ENCODE results near the gene VPS13D. TPM values are rescaled to one million over a fixed set of nuclear protein-coding genes. Genes with fewer than 3 reads are reported as not detected.

VPS13D gene
- total RNA-seq, 1 experiment from 2014 or later = 16.0 TPM

- in situ Hi-C loops (cut with HindIII; ENCODE audit: low pct_unique_long_range_greater_than_20kb, low sequenced_read_pairs) = no loop called here
- no peak for DNase-seq (ENCODE audit: low read depth)
Observed at GRCh38 chr1:12477314-12477713, 247.5 kb downstream of the VPS13D start.

- in situ Hi-C loops (cut with HindIII; ENCODE audit: low pct_unique_long_range_greater_than_20kb, low sequenced_read_pairs) = no loop called here
- peak; percentile 100 for DNase-seq (ENCODE audit: low read depth)
Observed at GRCh38 chr1:12477936-12478611, 248.2 kb downstream of the VPS13D start.

DNA sequence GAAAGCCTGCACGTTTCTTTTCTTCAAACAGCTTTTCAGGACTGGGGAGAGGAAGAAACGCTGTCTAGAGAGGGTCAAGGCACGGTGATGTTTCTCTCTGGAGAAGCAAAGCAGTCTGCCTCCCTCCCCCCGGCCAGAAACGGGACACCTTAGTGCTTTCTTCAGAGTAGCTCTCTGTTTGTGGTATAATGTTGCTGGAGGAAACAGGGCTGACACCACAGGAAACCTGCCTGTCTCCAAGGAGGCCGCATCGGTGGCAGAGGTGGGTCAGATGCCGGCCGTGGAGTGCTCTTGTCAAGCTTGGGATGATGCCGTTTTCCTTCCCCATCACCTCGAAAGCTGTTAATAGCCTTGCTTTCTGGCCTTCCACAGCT is 248.8 kb downstream of the VPS13D start:
- in situ Hi-C loops (cut with HindIII; ENCODE audit: low pct_unique_long_range_greater_than_20kb, low sequenced_read_pairs) = no loop called here
- no peak for DNase-seq (ENCODE audit: low read depth)

GRCh38 chr1:12479311-12479710 is 249.5 kb downstream of the VPS13D start:
- in situ Hi-C loops (cut with HindIII; ENCODE audit: low pct_unique_long_range_greater_than_20kb, low sequenced_read_pairs) = no loop called here
- no peak for DNase-seq (ENCODE audit: low read depth)

GRCh38 chr1:12480041-12480440 is 250.2 kb downstream of the VPS13D start:
- no peak for DNase-seq (ENCODE audit: low read depth)
- in situ Hi-C loops (cut with HindIII; ENCODE audit: low pct_unique_long_range_greater_than_20kb, low sequenced_read_pairs) = no loop called here

- DNase-seq (ENCODE audit: low read depth) = peak; percentile 79
- in situ Hi-C loops (cut with HindIII; ENCODE audit: low pct_unique_long_range_greater_than_20kb, low sequenced_read_pairs) = no loop called here
Observed at GRCh38 chr1:12480748-12481362, 251.0 kb downstream of the VPS13D start.

DNA sequence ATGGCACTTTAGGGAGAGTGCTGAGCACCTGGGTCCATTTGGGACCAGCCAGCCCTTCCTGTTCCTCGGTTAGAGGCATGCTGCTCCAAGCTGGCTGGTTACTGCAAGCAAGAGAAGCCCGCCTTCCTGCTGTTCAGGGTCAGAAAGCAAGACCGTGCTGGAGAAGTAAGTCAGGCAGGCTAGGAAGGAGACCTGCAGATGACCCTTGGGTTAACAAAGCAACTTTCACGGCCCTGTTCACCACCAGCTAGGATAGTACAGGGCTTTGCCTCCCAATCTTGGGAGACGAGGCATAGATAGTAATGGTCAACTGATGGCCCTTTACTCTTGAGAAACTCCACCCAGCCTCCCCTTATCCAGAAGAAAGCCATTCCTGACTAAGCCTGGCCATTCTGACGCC is 252.1 kb downstream of the VPS13D start:
- DNase-seq (ENCODE audit: low read depth) = no peak
- in situ Hi-C loops (cut with HindIII; ENCODE audit: low pct_unique_long_range_greater_than_20kb, low sequenced_read_pairs) = no loop called here

DNA sequence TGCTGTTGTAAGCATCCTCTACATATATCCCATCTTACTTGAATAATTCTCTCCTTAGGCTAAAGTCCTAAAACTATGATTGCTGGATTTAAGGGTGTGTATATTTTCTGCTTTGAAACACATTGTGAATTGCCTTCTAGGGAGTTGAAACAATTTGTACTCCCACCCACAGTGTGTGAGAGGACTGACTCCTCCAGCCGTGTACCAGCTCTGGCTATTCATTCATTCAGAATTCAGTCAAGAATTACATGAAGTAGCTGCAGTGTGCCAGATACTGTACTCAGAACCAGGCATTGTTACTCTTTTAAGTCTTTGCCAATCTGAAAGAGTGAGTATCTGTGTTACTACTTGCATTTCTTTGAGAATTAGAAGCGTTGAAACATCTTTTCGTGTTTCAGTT is 253.2 kb downstream of the VPS13D start:
- DNase-seq (ENCODE audit: low read depth) = no peak
- in situ Hi-C loops (cut with HindIII; ENCODE audit: low pct_unique_long_range_greater_than_20kb, low sequenced_read_pairs) = no loop called here

GRCh38 chr1:12485231-12486058 is 255.6 kb downstream of the VPS13D start:
- in situ Hi-C loops (cut with HindIII; ENCODE audit: low pct_unique_long_range_greater_than_20kb, low sequenced_read_pairs) = no loop called here

GRCh38 chr1:12486059-12486341 is 256.2 kb downstream of the VPS13D start:
- in situ Hi-C loops (cut with HindIII; ENCODE audit: low pct_unique_long_range_greater_than_20kb, low sequenced_read_pairs) = no loop called here
- DNase-seq (ENCODE audit: low read depth) = no peak

More at GRCh38 chr1:12485231-12486058, 255.6 kb downstream of the VPS13D start:
- peak; percentile 58 for DNase-seq (ENCODE audit: low read depth)

DNA sequence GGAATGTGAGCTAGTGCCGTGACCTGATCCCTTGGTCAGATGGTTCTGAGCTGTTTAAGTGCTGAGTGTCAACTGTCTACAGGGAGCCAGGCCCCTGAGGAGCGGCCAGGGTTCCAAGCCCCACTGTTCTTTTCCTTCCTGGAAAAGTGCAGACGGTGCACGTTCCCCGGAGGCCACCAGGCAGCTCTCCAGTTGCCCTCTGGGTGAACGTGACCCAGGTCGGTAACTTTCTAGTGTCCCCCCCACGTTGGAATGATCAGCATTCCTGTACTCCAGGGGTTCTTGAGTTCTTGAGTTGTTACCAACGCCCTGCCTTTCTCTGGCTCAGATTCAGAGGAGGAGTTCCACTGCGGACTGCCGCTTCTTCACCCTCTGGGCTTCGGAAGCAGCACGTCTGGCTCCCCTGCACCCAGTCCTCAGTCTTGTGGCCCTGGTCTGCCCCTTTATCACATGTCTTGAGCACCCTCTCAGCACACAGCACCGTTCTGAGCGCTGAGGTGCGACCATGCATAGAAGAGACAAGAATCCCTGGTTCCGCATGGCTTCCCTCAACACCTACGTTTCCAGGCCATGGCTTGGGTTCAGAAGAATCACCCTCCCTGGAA is 256.7 kb downstream of the VPS13D start:
- in situ Hi-C loops (cut with HindIII; ENCODE audit: low pct_unique_long_range_greater_than_20kb, low sequenced_read_pairs) = no loop called here
- peak; percentile 97 for DNase-seq (ENCODE audit: low read depth)

DNA sequence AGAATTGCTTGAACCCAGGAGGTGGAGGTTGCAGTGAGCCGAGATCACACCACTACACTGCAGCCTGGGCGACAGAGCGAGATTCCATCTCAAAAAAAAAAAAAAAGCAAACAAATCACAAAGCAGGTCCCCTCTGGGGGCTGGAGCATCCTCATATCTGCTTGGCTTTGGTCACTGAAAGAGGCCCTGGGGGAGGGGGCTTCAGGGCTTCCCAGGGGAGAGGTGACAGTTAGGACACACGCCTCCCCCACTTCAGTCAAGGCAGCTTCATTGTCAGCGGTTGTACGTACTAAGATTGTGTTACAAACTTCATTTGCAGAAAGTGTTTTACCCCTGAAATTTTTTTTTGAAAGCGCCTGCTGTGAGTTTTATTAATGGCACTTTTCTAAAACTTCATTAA is 257.7 kb downstream of the VPS13D start:
- DNase-seq (ENCODE audit: low read depth) = no peak
- in situ Hi-C loops (cut with HindIII; ENCODE audit: low pct_unique_long_range_greater_than_20kb, low sequenced_read_pairs) = no loop called here

GRCh38 chr1:12488666-12489354 is 259.0 kb downstream of the VPS13D start:
- no peak for DNase-seq (ENCODE audit: low read depth)
- in situ Hi-C loops (cut with HindIII; ENCODE audit: low pct_unique_long_range_greater_than_20kb, low sequenced_read_pairs) = no loop called here

- DNase-seq (ENCODE audit: low read depth) = no peak
- in situ Hi-C loops (cut with HindIII; ENCODE audit: low pct_unique_long_range_greater_than_20kb, low sequenced_read_pairs) = no loop called here
Observed at GRCh38 chr1:12490532-12491142, 260.8 kb downstream of the VPS13D start.

DNA sequence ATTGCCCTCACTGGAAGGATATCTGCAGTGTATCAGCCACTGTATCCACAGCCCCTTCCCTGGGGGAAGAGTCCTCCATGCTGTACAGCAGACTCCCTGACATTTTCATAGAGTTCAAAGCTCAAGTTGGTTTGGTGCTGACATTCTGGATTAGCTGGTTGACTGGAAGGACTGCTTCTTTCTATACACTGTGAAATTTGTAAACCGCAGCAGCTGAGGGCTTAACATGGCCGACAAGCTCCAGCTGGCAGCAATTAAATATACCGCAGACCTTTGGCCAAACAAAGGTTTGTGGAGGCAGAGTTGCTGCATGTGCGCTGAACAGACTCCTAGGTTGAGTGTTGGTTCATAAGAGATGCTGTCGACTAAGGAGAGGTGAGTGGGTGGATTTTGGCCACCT is 261.8 kb downstream of the VPS13D start:
- in situ Hi-C loops (cut with HindIII; ENCODE audit: low pct_unique_long_range_greater_than_20kb, low sequenced_read_pairs) = no loop called here
- no peak for DNase-seq (ENCODE audit: low read depth)

DNA sequence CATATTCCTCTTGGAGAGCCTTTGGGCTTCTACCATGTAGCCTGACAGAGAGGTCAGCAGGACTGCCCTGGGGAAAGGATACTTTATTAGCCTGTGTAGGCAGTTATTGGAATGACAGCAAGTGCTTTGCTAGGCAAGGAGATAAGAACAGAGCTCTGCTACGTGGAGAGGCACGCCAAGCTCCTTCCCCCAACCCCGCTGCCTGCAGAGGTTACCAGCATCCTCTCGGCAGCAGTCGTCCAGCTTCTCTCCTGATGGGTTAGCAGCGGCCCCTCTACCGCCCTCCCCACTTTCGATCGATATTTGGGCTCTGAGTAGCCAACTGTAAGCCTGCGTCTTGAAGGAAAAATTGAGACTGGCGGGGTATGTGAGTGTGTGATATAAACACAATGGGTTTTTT is 265.9 kb downstream of the VPS13D start:
- in situ Hi-C loops (cut with HindIII; ENCODE audit: low pct_unique_long_range_greater_than_20kb, low sequenced_read_pairs) = no loop called here
- no peak for DNase-seq (ENCODE audit: low read depth)

- in situ Hi-C loops (cut with HindIII; ENCODE audit: low pct_unique_long_range_greater_than_20kb, low sequenced_read_pairs) = no loop called here
- DNase-seq (ENCODE audit: low read depth) = peak; percentile 63
Observed at GRCh38 chr1:12496154-12496961, 266.5 kb downstream of the VPS13D start.

Data from Caki2 (cell line).